Activated CD4-positive, alpha-beta memory T cell treated with anti-CD3 and anti-CD28 coated beads for 36 hours (primary cell): ENCODE measurements around the gene SLC15A1. TPM values are rescaled to one million over a fixed set of nuclear protein-coding genes. Genes with fewer than 3 reads are reported as not detected.

Experiments
- CTCF ChIA-PET: fragments of 350-600 bp; sonication (Branson Sonifier 250); formaldehyde crosslinking; loops from one replicate; lab custom pipeline; 2021; ENCODE audit warnings: antibody characterized with exemption, inconsistent platforms; lab: Charles Lee
- POLR2A ChIA-PET: fragments of 350-600 bp; sonication (Branson Sonifier 250); formaldehyde crosslinking; loops from one replicate; lab custom pipeline; 2021; ENCODE audit warnings: antibody characterized with exemption; lab: Charles Lee
- DNase-seq: peaks from one replicate; pipeline ENCODE4 v3.0.0-alpha.2; 2020
- H3K27ac Mint-ChIP-seq: one replicate; pipeline ENCODE4 v1.8.0; 2021; ENCODE audit warnings: mixed read lengths
- H3K27me3 Mint-ChIP-seq: one replicate; pipeline ENCODE4 v1.8.0; 2021; ENCODE audit warnings: mixed read lengths
- H3K36me3 Mint-ChIP-seq: one replicate; pipeline ENCODE4 v1.8.0; 2021; ENCODE audit warnings: mixed read lengths
- H3K4me1 Mint-ChIP-seq: one replicate; pipeline ENCODE4 v1.8.0; 2021; ENCODE audit warnings: low read depth, mixed read lengths
- H3K4me3 Mint-ChIP-seq: one replicate; pipeline ENCODE4 v1.8.0; 2021; ENCODE audit warnings: mild to moderate bottlenecking, mixed read lengths
- H3K9me3 Mint-ChIP-seq: one replicate; pipeline ENCODE4 v1.8.0; 2021; ENCODE audit warnings: mixed read lengths
- intact Hi-C: fragments of 100-400 bp; cut with micrococcal nuclease; formaldehyde crosslinking; loops from one replicate; pipeline ENCODE4 v1.15.1; 2023
- total RNA-seq, 2 experiments: library from RNA; stranded (reverse); gene quantifications; one replicate each; pipeline ENCODE4 v1.2.3, GENCODE V29; 2021

SLC15A1 gene
- total RNA-seq, 2 experiments from 2014 or later = not detected

DNA sequence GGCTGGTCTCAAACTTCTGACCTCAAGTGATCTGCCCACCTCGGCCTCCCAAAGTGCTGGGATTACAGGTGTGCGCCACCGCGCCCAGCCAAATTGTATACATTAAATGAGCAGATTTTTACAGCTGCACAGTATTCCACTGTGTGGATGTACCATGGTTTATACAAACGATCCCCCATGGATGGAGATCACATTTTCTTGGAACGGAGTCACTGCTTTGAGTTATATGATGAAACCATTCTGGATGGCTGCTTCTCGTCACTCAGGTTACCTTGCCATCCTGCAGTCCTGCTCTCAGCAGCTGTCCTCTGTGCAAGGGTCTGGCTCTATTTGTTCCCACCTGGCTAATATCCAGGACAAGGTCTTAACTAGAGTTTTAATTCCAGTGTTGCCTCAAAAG is 39.1 kb upstream of the SLC15A1 start:
- DNase-seq = no peak
- POLR2A ChIA-PET = no interaction called here
- intact Hi-C loops = no loop called here
- H3K4me3 Mint-ChIP-seq = no peak overlapping the region
- peaks cover 36% of the 10 kb centered on the region for H3K36me3 Mint-ChIP-seq
- H3K27ac Mint-ChIP-seq = no peak overlapping the region
- CTCF ChIA-PET = no interaction called here
- H3K9me3 Mint-ChIP-seq = peaks cover 14% of the 10 kb centered on the region
- H3K4me1 Mint-ChIP-seq = no peaks in the 10 kb centered on the region
- peaks cover 6% of the 10 kb centered on the region for H3K27me3 Mint-ChIP-seq

DNA sequence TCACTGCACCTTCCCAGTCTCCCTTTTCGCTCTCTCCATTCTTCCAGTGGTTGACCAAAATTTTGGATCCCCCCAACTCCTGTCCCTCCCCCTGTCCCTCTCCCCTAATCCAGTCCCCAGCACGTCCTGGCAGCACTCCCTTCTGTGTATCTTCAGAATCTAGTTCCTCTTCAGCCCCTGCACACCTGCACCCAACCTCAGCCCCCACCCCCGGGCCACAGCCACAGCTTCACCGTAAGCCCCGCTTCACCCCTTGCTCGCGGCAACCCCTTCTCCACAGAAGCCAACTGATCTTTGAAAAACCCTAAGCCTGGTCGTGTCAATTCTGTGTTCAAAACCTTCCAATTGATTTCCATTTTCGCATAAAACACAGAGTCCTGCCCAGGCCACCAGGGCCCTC is 35.5 kb upstream of the SLC15A1 start:
- peaks cover 9% of the 10 kb centered on the region for H3K36me3 Mint-ChIP-seq
- no peak overlapping the region for H3K4me3 Mint-ChIP-seq
- no peak for DNase-seq
- H3K4me1 Mint-ChIP-seq = no peaks in the 10 kb centered on the region
- CTCF ChIA-PET = no interaction called here
- peaks cover 6% of the 10 kb centered on the region for H3K27me3 Mint-ChIP-seq
- H3K9me3 Mint-ChIP-seq = peaks cover 14% of the 10 kb centered on the region
- POLR2A ChIA-PET = no interaction called here
- H3K27ac Mint-ChIP-seq = no peak overlapping the region
- intact Hi-C loops = no loop called here

DNA sequence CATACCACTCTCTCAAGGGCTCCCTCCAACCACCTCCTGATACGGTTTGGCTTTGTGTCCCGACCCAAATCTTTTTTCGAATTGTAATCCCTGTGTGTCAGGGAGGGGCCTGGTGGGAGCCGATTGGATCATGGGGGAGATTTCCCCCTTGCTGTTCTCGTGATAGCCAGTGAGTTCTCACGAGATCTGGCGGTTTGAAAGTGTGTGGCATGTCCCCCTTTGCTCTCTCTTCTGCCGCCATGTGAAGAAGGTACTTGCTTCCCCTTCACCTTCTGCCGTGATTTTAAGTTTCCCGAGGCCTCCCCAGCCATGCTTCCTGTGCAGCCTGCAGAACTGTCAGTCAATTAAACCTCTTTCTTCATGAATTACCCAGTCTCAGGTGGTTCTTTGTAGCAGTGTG is 34.7 kb upstream of the SLC15A1 start:
- intact Hi-C loops = no loop called here
- POLR2A ChIA-PET = no interaction called here
- H3K4me1 Mint-ChIP-seq = no peaks in the 10 kb centered on the region

DNA sequence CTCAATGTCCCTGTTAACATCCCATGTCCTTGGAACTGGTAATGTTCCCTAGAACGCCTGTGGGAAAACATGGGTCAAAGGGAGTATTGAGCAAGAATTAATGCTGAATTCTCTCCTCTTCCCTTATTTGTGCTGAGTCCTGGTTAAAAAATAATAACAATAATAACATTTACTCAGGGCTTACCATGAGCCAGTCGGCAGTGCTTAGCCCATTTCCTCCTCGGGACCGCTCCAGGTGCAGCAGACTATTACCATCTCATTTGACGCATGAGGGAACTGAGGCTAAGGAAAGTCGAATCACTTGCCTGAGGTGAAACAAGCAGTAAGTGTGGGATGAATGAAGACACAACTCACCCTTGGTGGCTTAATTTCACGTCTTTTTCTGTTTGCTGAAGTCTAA is 33.6 kb upstream of the SLC15A1 start:
- peaks cover 7% of the 10 kb centered on the region for H3K9me3 Mint-ChIP-seq
- ChIA-PET POLR2A (no interaction called here), CTCF (no interaction called here)
- intact Hi-C loops = no loop called here
- H3K36me3 Mint-ChIP-seq = no peaks in the 10 kb centered on the region
- no peak overlapping the region for H3K4me3 Mint-ChIP-seq
- no peak for DNase-seq
- H3K27me3 Mint-ChIP-seq = peaks cover 10% of the 10 kb centered on the region
- no peak overlapping the region for H3K27ac Mint-ChIP-seq
- H3K4me1 Mint-ChIP-seq = no peaks in the 10 kb centered on the region

More for the DNA sequence above, 34.7 kb upstream of the SLC15A1 start:
- Mint-ChIP-seq H3K4me3 (no peak overlapping the region), H3K36me3 (peaks cover 3% of the 10 kb centered on the region), H3K27ac (no peak overlapping the region), H3K27me3 (peaks cover 6% of the 10 kb centered on the region), H3K9me3 (peaks cover 11% of the 10 kb centered on the region)
- CTCF ChIA-PET = no interaction called here
- DNase-seq = no peak

DNA sequence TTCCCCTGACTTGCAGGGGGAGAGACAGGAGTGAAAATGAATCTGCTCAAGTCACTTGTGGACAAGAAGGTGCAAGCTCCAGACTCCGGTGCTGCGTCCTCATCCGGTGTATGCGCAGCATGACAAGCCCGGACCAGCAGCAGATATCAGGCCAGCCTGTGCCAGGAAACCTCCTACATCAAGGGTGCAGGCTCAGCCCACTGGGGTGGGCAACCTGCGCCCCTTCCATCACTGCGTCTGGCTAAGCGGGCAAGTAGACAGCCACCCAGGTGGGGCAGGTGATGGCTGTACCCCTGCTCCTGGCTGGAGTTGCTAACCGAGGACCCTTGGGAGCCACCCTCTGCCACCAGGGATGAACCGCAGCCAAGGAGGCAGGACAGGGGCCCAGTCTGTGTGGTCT is 32.9 kb upstream of the SLC15A1 start:
- no peak overlapping the region for H3K4me3 Mint-ChIP-seq
- peaks cover 10% of the 10 kb centered on the region for H3K27me3 Mint-ChIP-seq
- H3K27ac Mint-ChIP-seq = no peak overlapping the region
- H3K36me3 Mint-ChIP-seq = no peaks in the 10 kb centered on the region
- ChIA-PET CTCF (no interaction called here), POLR2A (no interaction called here)
- H3K9me3 Mint-ChIP-seq = peaks cover 6% of the 10 kb centered on the region
- no peaks in the 10 kb centered on the region for H3K4me1 Mint-ChIP-seq
- DNase-seq = no peak
- intact Hi-C loops = no loop called here

DNA sequence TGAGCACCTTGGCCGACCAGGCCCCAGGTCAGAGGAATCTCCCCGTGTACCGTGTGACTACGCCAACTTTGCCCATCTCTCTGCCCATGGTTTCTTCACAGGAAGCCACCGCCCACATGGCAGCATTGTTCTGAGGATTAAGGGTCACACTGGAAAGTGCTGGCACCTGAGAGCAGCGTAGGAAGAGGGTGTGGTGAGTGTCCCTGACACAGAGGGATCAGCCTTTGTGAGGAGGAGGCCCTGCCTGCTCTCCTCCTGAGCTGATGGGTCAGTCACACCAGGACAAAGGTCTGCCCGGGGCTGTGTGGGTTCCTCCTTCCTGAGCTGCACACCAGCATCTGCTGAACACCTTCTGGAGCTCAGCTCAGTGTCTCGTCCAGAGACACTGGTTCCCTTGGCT is 32.2 kb upstream of the SLC15A1 start:
- CTCF ChIA-PET = no interaction called here
- no peak for DNase-seq
- POLR2A ChIA-PET = no interaction called here
- Mint-ChIP-seq H3K36me3 (no peaks in the 10 kb centered on the region), H3K4me1 (no peaks in the 10 kb centered on the region), H3K9me3 (peaks cover under 1% of the 10 kb centered on the region), H3K27me3 (peaks cover 10% of the 10 kb centered on the region), H3K4me3 (no peak overlapping the region), H3K27ac (no peak overlapping the region)
- intact Hi-C loops = no loop called here

DNA sequence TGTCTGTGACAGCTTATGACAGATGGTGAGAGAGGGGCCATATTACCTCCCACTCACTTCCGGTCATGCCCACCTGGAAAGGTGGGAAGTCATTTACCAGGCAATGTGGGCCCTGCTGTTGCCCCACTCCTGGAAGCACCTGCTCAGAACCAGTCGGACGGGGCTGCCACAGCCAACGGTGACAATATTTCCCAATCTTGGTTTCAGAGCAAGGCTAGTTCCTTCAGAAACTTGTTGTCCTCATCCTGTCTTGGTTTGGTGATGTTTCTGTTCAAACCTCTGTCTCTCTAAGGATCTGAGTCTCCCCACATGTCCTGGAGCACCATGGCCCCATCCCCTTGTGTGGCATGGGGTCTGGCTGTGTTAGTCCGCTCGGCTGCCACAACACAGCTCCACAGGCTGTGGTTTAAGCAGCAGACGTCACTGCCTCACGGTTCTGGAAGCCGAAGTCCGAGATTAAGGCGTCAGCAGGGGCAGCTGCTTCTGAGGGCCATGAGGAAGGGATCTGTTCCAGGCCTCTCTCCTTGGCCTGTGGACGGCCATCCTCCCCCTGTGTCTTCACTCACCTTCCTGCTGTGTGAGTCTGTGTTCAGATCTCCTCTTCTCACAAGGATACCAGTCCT is 31.5 kb upstream of the SLC15A1 start:
- Mint-ChIP-seq H3K9me3 (no peaks in the 10 kb centered on the region), H3K27ac (no peak overlapping the region), H3K4me1 (no peaks in the 10 kb centered on the region), H3K27me3 (peaks cover 10% of the 10 kb centered on the region), H3K36me3 (no peaks in the 10 kb centered on the region), H3K4me3 (no peak overlapping the region)
- DNase-seq = no peak
- POLR2A ChIA-PET = no interaction called here
- CTCF ChIA-PET = no interaction called here
- intact Hi-C loops = no loop called here

DNA sequence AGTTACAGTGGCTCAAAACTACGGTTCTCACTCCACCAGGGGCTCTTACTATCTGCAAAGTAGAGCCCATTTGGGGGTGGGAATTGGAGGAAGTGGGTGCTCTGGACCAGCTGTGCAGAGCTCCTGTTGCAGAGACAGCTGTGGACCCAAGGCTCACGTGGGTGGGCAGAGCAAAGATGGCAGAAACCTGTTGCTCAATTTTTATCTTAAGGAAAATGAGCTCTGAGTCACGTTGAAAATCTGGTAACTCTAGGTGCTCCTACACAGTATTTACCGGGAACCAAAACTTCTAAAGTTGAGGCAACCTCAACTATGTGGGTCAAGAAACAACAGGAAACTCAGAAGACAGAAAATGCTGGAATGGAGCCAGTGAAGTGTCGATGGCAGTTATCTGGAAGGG is 30.2 kb upstream of the SLC15A1 start:
- peaks cover 14% of the 10 kb centered on the region for H3K27me3 Mint-ChIP-seq
- intact Hi-C loops = no loop called here
- H3K36me3 Mint-ChIP-seq = no peaks in the 10 kb centered on the region
- POLR2A ChIA-PET = no interaction called here
- DNase-seq = no peak
- H3K9me3 Mint-ChIP-seq = no peaks in the 10 kb centered on the region
- no peak overlapping the region for H3K4me3 Mint-ChIP-seq
- no peak overlapping the region for H3K27ac Mint-ChIP-seq
- CTCF ChIA-PET = no interaction called here
- H3K4me1 Mint-ChIP-seq = no peaks in the 10 kb centered on the region

DNA sequence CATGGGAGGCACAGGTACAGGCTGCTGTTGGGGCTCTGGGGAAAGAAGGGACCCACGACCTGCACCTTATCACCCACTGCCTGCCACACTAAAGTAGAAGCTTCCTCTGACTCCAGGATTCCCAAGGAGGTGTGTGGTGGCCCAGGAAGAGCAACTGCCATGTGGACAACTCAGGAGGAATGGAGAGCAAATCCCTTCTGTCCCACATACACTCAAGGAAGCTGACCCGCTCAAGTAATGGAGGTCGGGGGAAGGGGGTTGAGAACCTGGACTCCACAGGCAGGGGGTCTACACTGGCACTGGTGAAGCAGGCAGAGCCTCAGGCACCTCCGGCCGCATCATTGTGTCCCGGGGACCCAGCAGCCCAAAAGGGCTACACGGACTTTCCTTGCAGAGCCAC is 29.4 kb upstream of the SLC15A1 start:
- Mint-ChIP-seq H3K4me3 (no peak overlapping the region), H3K9me3 (no peaks in the 10 kb centered on the region), H3K27me3 (peaks cover 14% of the 10 kb centered on the region), H3K27ac (no peak overlapping the region), H3K36me3 (no peaks in the 10 kb centered on the region), H3K4me1 (no peaks in the 10 kb centered on the region)
- CTCF ChIA-PET = no interaction called here
- no peak for DNase-seq
- POLR2A ChIA-PET = no interaction called here
- intact Hi-C loops = no loop called here

DNA sequence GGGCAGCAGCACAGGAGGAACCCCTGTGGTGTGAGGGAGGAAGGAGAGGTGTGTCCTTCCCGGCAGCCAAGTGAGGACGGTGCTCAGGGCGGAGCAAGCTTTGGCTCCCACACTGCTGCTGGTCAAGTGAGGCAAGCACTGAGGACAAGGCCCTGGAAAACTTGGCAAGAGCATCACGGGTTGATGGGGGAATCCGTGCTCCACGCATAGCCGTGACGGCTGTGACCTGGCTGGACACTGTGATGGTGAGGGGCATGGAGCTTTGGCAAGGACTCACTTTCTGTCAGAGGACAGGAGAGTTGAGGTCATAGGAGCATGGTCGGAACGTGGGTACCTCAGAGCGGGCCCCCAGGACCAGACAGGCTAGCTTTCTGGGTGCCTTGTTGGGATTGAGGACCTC is 29.0 kb upstream of the SLC15A1 start:
- no peaks in the 10 kb centered on the region for H3K9me3 Mint-ChIP-seq
- ChIA-PET POLR2A (no interaction called here), CTCF (no interaction called here)
- no peak overlapping the region for H3K4me3 Mint-ChIP-seq
- no peak for DNase-seq
- no peaks in the 10 kb centered on the region for H3K36me3 Mint-ChIP-seq
- no peak overlapping the region for H3K27ac Mint-ChIP-seq
- H3K27me3 Mint-ChIP-seq = peaks cover 14% of the 10 kb centered on the region
- H3K4me1 Mint-ChIP-seq = no peaks in the 10 kb centered on the region
- intact Hi-C loops = no loop called here

DNA sequence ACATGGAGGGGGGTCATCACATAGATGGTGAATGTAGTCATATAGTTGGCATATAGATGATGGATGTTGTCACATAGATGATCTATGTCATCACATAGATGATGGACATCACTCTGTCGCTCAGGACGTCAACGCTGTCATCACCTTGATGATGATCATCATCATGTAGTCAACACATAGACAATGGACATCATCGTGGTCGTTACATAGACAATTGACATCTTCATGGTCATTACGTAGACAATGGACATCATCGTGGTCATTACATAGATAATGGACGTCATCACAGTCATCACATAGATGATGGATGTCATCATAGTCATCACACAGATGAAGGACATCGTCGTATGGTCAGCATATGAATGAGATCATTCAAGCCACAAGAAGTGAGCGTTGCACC is 28.6 kb upstream of the SLC15A1 start:
- H3K4me1 Mint-ChIP-seq = no peaks in the 10 kb centered on the region
- H3K27ac Mint-ChIP-seq = no peak overlapping the region
- intact Hi-C loops = no loop called here
- H3K36me3 Mint-ChIP-seq = no peaks in the 10 kb centered on the region
- CTCF ChIA-PET = no interaction called here
- POLR2A ChIA-PET = no interaction called here
- no peak overlapping the region for H3K4me3 Mint-ChIP-seq
- no peaks in the 10 kb centered on the region for H3K9me3 Mint-ChIP-seq
- H3K27me3 Mint-ChIP-seq = peaks cover 14% of the 10 kb centered on the region
- no peak for DNase-seq

DNA sequence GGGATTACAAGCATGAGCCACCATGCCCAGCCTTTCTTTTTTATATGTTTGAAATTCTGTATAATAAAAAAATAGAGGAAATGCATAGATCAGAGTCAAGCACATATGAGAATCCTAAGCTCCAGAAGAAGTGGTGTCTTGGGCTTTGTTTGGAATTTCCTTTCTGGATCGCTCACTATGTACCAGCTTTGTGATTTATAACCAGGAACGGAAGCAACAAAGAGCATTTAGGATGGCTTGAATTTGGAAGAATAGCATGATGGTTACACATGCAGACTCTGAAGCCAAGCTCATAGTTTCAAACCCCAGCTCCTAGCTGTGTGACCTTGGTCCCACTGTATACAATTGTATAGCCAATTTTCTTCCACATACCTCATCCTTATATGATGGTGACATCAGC is 28.0 kb upstream of the SLC15A1 start:
- no peaks in the 10 kb centered on the region for H3K4me1 Mint-ChIP-seq
- H3K4me3 Mint-ChIP-seq = no peak overlapping the region
- no peak overlapping the region for H3K27ac Mint-ChIP-seq
- no peak for DNase-seq
- ChIA-PET CTCF (no interaction called here), POLR2A (no interaction called here)
- no peaks in the 10 kb centered on the region for H3K9me3 Mint-ChIP-seq
- intact Hi-C loops = no loop called here
- H3K27me3 Mint-ChIP-seq = peaks cover 16% of the 10 kb centered on the region
- no peaks in the 10 kb centered on the region for H3K36me3 Mint-ChIP-seq

DNA sequence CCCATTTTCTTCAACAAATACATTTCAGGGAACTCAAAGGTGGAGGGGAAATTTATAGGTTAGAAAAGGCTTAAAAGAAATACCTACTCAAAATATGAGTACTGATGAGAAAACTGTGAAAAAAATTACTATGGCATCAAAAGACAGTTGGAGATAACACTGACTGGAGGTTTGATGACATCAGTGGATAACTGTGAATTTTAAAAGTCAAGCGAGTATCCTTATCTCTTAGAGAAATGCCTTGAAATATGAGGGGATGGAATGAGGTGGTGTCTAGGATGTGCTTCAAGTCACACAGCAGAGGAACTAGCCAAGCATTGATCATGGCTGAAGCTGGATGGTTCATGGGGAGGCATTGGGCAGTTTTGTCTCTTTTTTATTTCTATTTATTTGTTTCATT is 27.2 kb upstream of the SLC15A1 start:
- intact Hi-C loops = no loop called here
- no peak for DNase-seq
- Mint-ChIP-seq H3K27ac (no peak overlapping the region), H3K4me1 (no peaks in the 10 kb centered on the region), H3K27me3 (peaks cover 16% of the 10 kb centered on the region), H3K36me3 (no peaks in the 10 kb centered on the region), H3K4me3 (no peak overlapping the region), H3K9me3 (no peaks in the 10 kb centered on the region)
- ChIA-PET CTCF (no interaction called here), POLR2A (no interaction called here)
